Liver (tissue), 9 donors: ENCODE results near the gene OR52K2. TPM values are rescaled to one million over a fixed set of nuclear protein-coding genes. Genes with fewer than 3 reads are reported as not detected.

Experiments used
- DNase-seq: peaks from one replicate; pipeline ENCODE4 v3.0.0-alpha.2; 2017; ENCODE audit warnings: low spot score
- H3K27ac ChIP-seq, 2 donors: one replicate each; pipeline ENCODE4 v1.7.0; 2013; ENCODE audit warnings: inconsistent platforms in 2 of 2, low read length in 2 of 2, control low read depth in 1 of 2, low read depth in 1 of 2, mild to moderate bottlenecking in 1 of 2
- H3K27me3 ChIP-seq, 4 donors: one replicate each; pipeline versions ENCODE4 v1.6.1 to v1.7.0; 2013; ENCODE audit warnings: low read length in 3 of 4, inconsistent platforms in 1 of 4, mild to moderate bottlenecking in 1 of 4, moderate library complexity in 1 of 4; ENCODE audit not compliant: control insufficient read depth in 4 of 4, insufficient read depth in 4 of 4
- H3K36me3 ChIP-seq, 4 donors: one replicate each; pipeline versions ENCODE4 v1.6.1 to v1.7.0; 2013; ENCODE audit warnings: low read length in 3 of 4, mild to moderate bottlenecking in 3 of 4, low read depth in 1 of 4, moderate library complexity in 1 of 4; ENCODE audit not compliant: control insufficient read depth in 4 of 4, insufficient read depth in 3 of 4
- H3K4me1 ChIP-seq, 4 donors: one replicate each; pipeline versions ENCODE4 v1.6.1 to v1.7.0; 2013; ENCODE audit warnings: low read length in 3 of 4, mild to moderate bottlenecking in 3 of 4, moderate library complexity in 1 of 4; ENCODE audit not compliant: control insufficient read depth in 4 of 4, insufficient read depth in 4 of 4
- H3K4me3 ChIP-seq, 3 donors: one replicate each; pipeline versions ENCODE4 v1.6.1 to v1.7.0; 2013; ENCODE audit warnings: low read length in 3 of 3, control low read depth in 1 of 3, low read depth in 1 of 3, mild to moderate bottlenecking in 1 of 3
- H3K9ac ChIP-seq, 2 donors: one replicate each; pipeline ENCODE4 v1.7.0; 2013; ENCODE audit warnings: low read length in 2 of 2, mild to moderate bottlenecking in 2 of 2, moderate library complexity in 2 of 2, control low read depth in 1 of 2, low read depth in 1 of 2
- H3K9me3 ChIP-seq, 4 donors: one replicate each; pipeline versions ENCODE4 v1.6.1 to v1.7.0; 2013; ENCODE audit warnings: low read length in 3 of 4; ENCODE audit not compliant: control insufficient read depth in 4 of 4
- ATF3 ChIP-seq: IDR thresholded peaks from 2 replicates; pipeline ENCODE4 v1.6.1; 2016; ENCODE audit warnings: antibody characterized with exemption
- FOXA2 ChIP-seq: IDR thresholded peaks from 2 replicates; pipeline ENCODE4 v1.6.1; 2016; ENCODE audit warnings: antibody characterized with exemption
- GABPA ChIP-seq, 2 donors: IDR thresholded peaks in 1 of 2; conservative IDR thresholded peaks in 1 of 2; 2 replicates each; pipeline ENCODE4 v1.6.1; 2016; ENCODE audit warnings: antibody characterized with exemption in 2 of 2, mild to moderate bottlenecking in 1 of 2, moderate library complexity in 1 of 2
- HNF4A ChIP-seq, 2 donors: conservative IDR thresholded peaks; 2 replicates each; pipeline ENCODE4 v1.6.1; 2016; ENCODE audit warnings: antibody characterized with exemption in 2 of 2, mild to moderate bottlenecking in 2 of 2
- HNF4G ChIP-seq: IDR thresholded peaks from 2 replicates; pipeline ENCODE4 v1.6.1; 2016; ENCODE audit warnings: antibody characterized with exemption
- RXRA ChIP-seq, 2 donors: IDR thresholded peaks; 2 replicates each; pipeline ENCODE4 v1.6.1; 2017 to 2018; ENCODE audit warnings: antibody characterized with exemption in 2 of 2, mild to moderate bottlenecking in 1 of 2
- SP1 ChIP-seq: IDR thresholded peaks from 2 replicates; pipeline ENCODE4 v1.6.1; 2018; ENCODE audit warnings: antibody characterized with exemption, mild to moderate bottlenecking
- TAF1 ChIP-seq: conservative IDR thresholded peaks from 2 replicates; pipeline ENCODE4 v1.6.1; 2016; ENCODE audit warnings: antibody characterized with exemption, mild to moderate bottlenecking
- YY1 ChIP-seq: IDR thresholded peaks from 2 replicates; pipeline ENCODE4 v1.6.1; 2016; ENCODE audit warnings: antibody characterized with exemption, mild to moderate bottlenecking
- WGBS: extraction: QIAGEN DNeasy Blood & Tissue Kit; methylation state at CpG from one replicate; pipeline ENCODE4 v1.1.7; 2013; 5-methylcytosine and 5-hydroxymethylcytosine counted together
- polyA plus RNA-seq, 2 donors: library from polyadenylated mRNA; stranded (reverse) in 1 of 2; unstranded in 1 of 2; fragments of 200-250 nt in 1 of 2; fragments of >200 nt in 1 of 2; fragmentation: Nextera tagmentation in 1 of 2; extraction: Ambion mirVana in 1 of 2; gene quantifications; one replicate each; pipeline versions ENCODE4 v1.2.1 to v1.2.3, GENCODE V29; 2013 to 2015
- total RNA-seq, 2 donors: library from RNA; depleted of rRNA; stranded (reverse); fragments of >200 nt; gene quantifications; one replicate each; pipeline ENCODE4 v1.2.3, GENCODE V29; 2014
- TF ChIP-seq, protein P1 (sequence below): fragments of 150-350 bp; IDR thresholded peaks from 2 replicates; pipeline ENCODE4 v1.5.1; 2017; ENCODE audit warnings: improper control_type of control experiment, low read depth, low read length; ENCODE audit not compliant: missing input control
- TF ChIP-seq, protein P2 (sequence below): IDR thresholded peaks from 2 replicates; pipeline ENCODE4 v1.6.1; 2016; ENCODE audit warnings: antibody characterized with exemption
- TF ChIP-seq, protein P3 (sequence below): IDR thresholded peaks from 2 replicates; pipeline ENCODE4 v1.6.1; 2016; ENCODE audit warnings: antibody characterized with exemption, mild to moderate bottlenecking
- TF ChIP-seq, protein P4 (sequence below): IDR thresholded peaks from 2 replicates; pipeline ENCODE4 v1.6.1; 2016; ENCODE audit warnings: antibody characterized with exemption
- donor health status: healthy.
- donor health status: healthy.
- donor health status: healthy.
- donor health status: healthy.
- donor health status: healthy.

Gene OR52K2
- total and polyA plus RNA-seq, 4 donors: 0.15 TPM; not detected in 3

DNA sequence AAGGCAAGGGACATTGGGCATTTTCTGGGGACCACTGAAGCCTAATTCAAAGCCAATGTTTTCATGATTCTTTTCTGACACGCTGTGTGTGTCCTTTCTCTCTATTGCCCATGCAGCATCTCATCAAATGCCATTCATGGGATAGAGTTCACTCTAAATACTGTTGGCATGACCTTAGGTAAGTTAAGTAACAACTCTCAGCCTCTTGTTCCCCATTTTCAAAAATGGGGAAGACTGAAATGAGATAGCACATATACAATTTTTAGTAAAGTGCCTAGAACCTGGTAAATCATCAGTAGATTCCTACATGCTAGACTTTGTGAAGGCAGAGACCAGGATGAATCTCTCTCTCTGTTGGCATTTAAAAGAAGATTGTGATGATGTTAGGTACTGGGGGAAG, 12.7 kb upstream of the OR52K2 start:
- no peaks in the 10 kb centered on the region for H3K36me3 ChIP-seq
- TF ChIP-seq, protein P1, sequence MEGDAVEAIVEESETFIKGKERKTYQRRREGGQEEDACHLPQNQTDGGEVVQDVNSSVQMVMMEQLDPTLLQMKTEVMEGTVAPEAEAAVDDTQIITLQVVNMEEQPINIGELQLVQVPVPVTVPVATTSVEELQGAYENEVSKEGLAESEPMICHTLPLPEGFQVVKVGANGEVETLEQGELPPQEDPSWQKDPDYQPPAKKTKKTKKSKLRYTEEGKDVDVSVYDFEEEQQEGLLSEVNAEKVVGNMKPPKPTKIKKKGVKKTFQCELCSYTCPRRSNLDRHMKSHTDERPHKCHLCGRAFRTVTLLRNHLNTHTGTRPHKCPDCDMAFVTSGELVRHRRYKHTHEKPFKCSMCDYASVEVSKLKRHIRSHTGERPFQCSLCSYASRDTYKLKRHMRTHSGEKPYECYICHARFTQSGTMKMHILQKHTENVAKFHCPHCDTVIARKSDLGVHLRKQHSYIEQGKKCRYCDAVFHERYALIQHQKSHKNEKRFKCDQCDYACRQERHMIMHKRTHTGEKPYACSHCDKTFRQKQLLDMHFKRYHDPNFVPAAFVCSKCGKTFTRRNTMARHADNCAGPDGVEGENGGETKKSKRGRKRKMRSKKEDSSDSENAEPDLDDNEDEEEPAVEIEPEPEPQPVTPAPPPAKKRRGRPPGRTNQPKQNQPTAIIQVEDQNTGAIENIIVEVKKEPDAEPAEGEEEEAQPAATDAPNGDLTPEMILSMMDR: no peak
- TF ChIP-seq, protein P2, sequence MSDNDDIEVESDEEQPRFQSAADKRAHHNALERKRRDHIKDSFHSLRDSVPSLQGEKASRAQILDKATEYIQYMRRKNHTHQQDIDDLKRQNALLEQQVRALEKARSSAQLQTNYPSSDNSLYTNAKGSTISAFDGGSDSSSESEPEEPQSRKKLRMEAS: no peak
- TF ChIP-seq, protein P3, sequence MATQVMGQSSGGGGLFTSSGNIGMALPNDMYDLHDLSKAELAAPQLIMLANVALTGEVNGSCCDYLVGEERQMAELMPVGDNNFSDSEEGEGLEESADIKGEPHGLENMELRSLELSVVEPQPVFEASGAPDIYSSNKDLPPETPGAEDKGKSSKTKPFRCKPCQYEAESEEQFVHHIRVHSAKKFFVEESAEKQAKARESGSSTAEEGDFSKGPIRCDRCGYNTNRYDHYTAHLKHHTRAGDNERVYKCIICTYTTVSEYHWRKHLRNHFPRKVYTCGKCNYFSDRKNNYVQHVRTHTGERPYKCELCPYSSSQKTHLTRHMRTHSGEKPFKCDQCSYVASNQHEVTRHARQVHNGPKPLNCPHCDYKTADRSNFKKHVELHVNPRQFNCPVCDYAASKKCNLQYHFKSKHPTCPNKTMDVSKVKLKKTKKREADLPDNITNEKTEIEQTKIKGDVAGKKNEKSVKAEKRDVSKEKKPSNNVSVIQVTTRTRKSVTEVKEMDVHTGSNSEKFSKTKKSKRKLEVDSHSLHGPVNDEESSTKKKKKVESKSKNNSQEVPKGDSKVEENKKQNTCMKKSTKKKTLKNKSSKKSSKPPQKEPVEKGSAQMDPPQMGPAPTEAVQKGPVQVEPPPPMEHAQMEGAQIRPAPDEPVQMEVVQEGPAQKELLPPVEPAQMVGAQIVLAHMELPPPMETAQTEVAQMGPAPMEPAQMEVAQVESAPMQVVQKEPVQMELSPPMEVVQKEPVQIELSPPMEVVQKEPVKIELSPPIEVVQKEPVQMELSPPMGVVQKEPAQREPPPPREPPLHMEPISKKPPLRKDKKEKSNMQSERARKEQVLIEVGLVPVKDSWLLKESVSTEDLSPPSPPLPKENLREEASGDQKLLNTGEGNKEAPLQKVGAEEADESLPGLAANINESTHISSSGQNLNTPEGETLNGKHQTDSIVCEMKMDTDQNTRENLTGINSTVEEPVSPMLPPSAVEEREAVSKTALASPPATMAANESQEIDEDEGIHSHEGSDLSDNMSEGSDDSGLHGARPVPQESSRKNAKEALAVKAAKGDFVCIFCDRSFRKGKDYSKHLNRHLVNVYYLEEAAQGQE: no peak
- TF ChIP-seq TAF1 (no peak), FOXA2 (no peak), HNF4A (conservative IDR thresholded peaks at IDR 0.05) (no peak), SP1 (no peak), HNF4G (no peak), RXRA (IDR thresholded peaks at IDR 0.05) (no peak)
- TF ChIP-seq, protein P4, sequence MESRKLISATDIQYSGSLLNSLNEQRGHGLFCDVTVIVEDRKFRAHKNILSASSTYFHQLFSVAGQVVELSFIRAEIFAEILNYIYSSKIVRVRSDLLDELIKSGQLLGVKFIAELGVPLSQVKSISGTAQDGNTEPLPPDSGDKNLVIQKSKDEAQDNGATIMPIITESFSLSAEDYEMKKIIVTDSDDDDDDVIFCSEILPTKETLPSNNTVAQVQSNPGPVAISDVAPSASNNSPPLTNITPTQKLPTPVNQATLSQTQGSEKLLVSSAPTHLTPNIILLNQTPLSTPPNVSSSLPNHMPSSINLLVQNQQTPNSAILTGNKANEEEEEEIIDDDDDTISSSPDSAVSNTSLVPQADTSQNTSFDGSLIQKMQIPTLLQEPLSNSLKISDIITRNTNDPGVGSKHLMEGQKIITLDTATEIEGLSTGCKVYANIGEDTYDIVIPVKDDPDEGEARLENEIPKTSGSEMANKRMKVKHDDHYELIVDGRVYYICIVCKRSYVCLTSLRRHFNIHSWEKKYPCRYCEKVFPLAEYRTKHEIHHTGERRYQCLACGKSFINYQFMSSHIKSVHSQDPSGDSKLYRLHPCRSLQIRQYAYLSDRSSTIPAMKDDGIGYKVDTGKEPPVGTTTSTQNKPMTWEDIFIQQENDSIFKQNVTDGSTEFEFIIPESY: no peak
- H3K27ac ChIP-seq: no peak overlapping the region
- no peaks in the 10 kb centered on the region for H3K9me3 ChIP-seq
- H3K9ac ChIP-seq: no peak overlapping the region
- WGBS: 79% methylated on average over 1 of the region's 1 CpG
- H3K4me1 ChIP-seq: no peaks in the 10 kb centered on the region
- H3K4me3 ChIP-seq: no peak overlapping the region
- H3K27me3 ChIP-seq: no peaks in the 10 kb centered on the region
- DNase-seq: no peak

DNA sequence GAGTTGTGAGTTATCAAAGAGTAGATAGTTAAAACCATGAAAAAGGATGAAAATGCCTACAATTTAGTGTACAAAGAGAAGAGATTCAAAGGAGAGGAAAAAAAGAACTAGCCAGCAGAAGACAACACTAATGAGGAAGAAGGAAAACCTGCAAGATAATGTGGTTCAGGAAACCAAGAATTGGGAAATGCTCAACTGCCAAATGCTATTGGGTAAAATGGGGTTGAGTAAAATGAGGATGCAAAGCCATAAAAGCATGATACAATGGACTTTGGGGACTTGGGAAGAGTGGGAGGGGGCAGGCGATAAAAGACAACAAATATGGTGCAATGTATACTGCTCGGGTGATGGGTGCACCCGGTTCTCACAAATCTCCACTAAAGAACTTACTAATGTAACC, 7.6 kb upstream of the OR52K2 start:
- Histone ChIP-seq H3K9me3 (no peaks in the 10 kb centered on the region), H3K27me3 (no peaks in the 10 kb centered on the region), H3K36me3 (no peaks in the 10 kb centered on the region), H3K4me3 (no peak overlapping the region), H3K27ac (no peak overlapping the region), H3K4me1 (no peaks in the 10 kb centered on the region), H3K9ac (no peak overlapping the region)
- DNase-seq: no peak
- WGBS: 89% methylated on average over 3 of the region's 3 CpGs
- TF ChIP-seq YY1 (no peak), HNF4A (conservative IDR thresholded peaks at IDR 0.05) (no peak), GABPA (IDR thresholded peaks at IDR 0.05 in 1 of 2, conservative IDR thresholded peaks at IDR 0.05 in 1 of 2) (no peak), TAF1 (no peak), ATF3 (no peak)
- TF ChIP-seq, protein P1: no peak
